SIG-M5 (cell line): ENCODE results near the gene VPS4B.

Source experiments
- DNase-seq: peaks from one replicate; lab custom pipeline; 2025; lab: John Stamatoyannopoulos, UW

The VPS4B gene

DNA sequence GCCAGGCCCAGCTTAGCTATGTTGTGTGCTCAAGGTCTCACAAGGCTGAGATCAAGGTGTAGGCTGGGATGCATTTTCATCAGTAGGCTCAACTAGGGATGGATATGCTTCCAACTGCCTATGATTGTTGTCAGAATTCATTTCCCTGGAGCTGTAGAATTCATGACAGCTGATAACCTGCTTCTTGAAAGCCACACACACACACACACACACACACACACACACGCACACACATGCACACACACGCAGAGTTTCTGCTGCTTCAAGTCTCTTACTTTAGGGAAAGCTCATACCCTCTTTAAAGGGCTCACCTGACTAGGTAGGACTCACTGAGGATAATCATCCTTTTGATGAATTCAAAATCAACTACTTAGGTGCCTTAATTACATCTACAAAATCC, 8.2 kb upstream of the VPS4B start:
- DNase-seq, result no peak

DNA sequence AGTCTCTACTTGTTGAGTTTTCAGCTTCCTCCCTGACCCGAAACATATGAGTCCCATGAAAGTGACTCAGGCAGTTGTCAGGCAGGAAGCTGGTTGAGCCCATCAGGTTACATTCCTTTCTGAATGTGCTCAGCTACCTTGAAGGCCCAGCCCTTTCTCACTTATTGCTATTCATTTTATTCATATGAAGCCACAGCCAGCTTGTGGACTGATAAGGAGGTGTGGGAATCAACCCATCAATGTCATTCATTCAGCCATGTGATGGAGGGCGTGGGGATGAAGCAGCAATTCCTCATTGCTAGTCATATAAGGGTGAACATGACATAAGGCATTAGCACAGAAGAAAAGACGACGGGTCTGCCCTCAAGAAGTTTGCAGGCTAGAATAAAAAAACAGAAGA, 5.3 kb upstream of the VPS4B start:
- no peak for DNase-seq

DNA sequence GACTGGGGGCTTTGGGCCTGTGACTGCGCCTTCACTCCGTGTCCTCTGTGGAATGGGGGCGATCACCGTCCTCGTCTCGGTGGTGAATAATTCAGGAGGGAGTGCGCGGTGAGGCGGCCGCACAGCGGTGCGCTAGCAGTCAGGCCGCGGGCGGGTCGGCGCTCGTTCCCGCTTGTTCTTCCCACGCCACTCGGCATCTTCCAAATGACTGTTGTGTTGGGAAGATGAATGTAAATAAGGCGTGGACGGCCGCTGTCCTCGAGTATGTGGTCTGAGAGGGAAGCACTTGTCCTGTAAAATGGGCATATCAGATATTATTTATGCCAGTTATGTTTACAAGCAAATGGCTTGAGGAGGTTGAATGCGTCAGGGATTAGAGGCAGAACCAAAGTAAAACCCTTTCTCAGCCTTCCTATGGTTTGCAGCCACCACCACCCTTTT, 608 bp upstream of the VPS4B start:
- no peak for DNase-seq

DNA sequence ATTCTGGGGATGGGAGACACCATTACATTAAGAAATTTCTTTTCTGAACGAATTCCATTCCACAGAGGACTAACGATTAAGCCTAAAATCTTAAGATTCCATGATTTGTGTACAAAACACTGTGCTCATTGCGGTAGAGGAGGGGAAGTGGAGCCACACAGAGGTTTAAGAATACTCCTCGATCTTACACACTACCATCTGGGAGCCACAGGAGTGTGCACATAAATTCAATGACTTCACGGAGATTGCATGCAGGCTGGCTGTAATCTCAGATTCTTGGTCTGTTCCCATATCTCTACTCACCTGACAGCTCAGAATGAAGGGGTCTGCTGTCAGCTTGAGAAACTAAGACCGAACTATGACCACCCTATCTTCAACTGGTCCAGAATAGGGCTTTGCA, 762 bp downstream of the VPS4B start:
- no peak for DNase-seq

DNA sequence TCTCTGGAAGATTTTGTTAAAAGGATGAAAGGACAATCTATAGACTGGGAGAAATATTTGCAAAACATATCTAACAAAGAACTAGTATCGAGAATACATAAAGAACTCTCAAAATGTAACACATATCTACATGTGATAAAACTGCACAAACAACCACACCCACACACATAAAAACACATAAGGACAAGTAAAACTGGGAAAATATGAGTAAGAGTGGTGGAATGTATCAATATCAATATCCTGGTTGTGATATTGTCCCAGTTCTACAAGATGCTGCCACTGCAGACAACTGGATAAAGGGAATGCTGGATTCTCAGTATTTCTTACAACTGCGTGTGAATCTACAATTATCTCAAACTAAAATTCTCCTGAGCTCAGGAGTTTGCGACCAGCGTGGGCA, 9.3 kb downstream of the VPS4B start:
- DNase-seq, result no peak

DNA sequence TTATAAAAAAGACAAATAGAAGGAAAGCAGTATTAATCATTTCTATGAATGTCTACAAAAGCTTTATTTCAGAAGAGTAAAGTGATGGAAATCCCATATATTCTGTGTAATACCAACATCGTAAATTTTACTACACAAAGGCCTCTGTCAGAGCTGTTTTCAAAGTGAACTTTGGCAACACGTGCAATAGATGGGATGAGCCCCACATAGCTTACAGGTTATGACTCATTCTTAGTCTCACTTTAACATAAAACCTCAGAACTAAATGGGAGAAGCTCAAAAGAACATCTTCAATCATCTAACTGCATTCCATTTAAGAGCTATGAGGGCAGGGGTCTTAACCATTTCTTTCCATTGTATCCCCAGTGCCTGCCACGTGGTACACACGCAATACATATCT, 11.5 kb downstream of the VPS4B start:
- no peak for DNase-seq

DNA sequence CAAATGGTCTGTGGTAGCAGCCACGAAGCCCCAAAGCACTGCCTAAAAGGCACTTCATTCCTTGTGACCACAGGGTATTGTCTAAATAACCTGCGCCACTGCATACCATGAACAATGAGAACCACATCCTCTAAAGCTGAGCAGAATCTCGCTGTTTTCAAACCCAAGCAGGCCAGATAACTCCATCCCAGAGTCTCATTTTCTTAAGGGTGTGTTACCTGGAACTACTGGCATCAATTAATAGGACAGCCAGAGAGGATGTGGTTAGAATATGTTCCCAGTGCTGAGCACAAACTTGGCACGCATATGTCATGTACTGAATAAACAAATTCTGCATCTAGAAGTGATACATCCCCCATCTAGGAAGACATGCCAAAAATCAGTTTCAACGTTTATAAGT, 13.0 kb downstream of the VPS4B start:
- no peak for DNase-seq

DNA sequence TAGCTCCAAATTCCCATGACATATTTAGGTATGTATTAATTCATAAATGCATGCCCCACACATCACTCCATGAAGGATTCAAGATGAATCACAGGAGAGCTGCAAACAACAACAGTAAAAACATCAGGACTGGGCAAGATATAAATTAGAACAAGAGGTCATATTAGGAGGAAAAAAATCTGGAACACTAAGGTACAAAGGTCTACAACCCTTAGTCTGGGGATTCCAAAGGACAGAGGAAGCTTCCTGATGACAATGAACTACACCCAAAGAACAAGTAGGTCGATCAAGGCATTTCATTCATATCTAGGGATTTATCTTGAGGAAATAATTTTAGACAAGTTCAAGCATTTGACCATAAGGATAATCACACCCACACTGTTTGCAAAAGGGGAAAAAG, 14.5 kb downstream of the VPS4B start:
- DNase-seq, result no peak

DNA sequence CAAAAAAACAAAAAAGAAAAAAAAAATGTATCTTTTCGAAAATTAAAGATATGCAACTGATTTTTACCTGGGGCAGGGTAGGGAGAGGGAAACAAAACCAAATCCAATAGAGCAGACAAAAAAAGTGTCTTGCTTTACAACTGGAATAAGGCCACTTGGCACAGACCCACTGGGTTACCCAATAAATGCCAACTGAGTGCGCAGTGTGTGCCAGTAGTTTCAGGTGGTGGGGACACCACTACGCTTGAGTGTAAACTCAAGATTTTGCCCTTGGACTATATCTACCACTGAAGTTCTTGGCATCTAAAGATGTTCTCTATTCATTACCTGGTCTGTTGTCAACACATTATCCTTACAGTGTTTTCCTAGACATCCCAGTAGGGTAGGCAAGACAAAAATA, 16.3 kb downstream of the VPS4B start:
- DNase-seq, result no peak

DNA sequence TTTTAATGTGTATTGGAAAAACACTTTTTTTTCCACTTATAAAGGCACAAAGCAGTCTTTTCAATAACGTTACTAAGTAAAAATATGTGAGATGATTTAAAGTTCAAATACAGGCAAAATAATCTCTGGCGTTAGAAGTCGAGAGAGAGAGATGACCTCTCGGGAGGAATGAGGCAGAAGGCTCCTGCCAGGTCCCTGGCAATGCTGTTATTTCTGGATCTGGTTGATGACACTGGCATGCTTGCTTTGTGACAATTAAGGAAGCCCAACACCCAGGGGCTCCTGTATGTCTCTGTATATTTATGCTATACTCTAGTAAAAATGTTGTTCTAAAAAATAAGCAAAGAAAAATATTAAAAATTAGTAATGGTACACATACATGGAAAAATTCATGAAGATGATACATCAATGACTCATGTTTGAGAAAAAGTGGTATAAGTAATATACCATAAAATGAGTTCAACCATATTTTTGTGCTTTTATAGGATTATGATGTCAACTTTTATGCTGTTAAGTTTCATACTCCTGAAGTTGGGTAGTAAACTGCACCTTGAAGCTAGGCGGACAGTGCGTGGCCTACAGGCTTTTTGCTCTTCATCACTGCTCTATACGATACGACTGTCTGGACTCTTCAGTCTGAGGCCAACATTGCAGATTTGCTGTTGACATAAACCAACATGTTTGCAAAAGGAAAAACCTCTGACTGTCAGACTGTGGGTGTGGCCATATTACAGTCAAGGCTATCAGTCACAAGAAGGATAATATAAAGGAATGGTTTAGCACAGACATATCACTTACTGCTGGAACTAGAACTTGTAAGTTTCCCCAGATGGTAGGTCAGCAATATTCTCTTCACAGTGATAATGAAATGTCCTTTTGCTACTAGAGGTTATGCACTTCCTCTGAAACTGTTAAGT, 19.8 kb downstream of the VPS4B start:
- DNase-seq, result no peak

DNA sequence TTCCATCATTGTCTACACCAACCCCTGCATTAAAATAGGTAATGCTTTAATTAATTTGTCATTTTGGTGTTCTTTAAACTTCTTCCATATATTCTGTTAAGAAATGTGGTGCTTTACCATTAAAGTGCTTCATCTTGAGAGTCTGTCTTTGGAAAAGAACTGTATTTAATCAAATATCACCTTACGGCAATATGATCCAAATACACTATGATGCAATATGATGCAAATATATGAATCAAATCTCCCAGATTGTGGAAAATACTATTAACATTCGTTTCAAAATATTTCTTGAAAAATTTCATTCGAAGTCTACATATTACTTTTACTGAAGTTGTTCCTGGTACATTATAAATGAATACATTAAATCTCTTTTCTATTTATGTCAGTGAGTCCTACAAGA, 23.0 kb downstream of the VPS4B start:
- DNase-seq, result no peak

DNA sequence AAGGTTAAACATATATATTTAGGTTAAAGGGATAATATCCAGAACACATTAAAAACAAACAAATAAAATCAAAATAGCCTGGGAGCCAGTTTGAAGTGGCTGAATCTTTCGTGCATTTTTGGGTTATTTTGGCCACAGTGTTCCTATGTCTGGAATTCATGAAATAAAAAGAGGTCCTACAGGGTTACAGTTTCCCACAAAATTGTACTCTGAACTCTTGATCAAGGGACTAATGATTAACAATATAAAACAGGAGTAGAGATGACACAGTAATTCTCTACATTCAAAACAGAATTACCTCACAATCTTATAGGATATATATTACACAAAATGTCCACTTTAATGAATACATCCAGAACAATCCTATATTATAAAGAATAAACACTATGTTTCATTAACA, 24.9 kb downstream of the VPS4B start:
- DNase-seq, result no peak

DNA sequence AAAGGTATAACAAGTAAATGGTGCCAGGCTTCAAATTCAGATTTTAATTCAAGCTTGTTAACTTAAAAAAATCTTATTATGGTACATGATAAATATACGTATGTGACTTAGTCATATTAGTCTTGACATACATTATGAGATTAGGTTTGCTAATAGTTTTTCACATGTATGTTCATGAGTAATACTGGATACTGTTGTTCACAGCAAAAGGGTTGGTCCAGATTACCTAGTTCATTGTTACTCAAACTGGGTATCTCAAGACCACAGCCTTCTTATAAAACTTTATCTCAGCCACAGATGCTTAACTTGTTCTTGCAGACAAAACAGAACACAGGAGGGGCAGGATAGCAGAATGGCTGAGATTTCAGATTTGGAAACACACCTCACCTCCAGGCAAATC, 26.8 kb downstream of the VPS4B start:
- DNase-seq, result no peak

DNA sequence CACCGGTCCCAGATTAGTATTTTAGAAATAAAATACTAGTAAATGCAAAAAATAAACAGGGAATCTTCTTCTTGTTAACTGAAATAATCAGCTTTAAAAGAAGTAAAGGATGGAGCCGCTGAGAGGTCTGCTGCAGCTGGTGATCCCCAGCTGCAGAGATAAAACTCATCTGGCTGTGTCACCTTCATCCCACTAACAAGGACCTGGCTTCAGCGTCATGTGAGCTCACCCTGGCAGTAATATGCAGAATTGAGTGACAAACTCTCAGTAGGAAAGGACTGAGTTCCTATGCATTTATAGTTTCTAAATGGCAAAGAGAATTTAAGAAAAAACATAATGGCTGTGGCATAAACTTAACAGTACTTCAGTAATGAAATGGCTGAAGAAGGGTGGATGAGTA, 27.3 kb downstream of the VPS4B start:
- DNase-seq, result no peak

DNA sequence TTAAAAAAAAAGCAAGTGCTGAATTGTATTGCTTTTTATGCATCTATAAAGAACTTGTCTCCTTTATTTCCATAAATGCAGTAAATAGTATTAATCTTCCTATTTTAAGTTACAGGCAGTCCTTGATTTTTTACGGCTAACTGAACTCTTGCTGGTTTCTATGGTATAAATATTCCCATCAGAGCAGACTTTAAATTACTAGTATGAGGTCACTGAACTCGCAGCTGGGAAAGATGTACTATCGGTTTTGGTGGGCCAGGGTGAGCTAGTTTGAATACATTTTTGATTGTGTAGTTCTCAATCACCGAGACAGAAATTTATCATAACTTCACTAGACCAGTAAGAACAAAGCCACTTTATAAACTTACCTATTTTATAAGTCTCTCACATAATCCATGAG, 34.4 kb downstream of the VPS4B start:
- DNase-seq, result no peak

DNA sequence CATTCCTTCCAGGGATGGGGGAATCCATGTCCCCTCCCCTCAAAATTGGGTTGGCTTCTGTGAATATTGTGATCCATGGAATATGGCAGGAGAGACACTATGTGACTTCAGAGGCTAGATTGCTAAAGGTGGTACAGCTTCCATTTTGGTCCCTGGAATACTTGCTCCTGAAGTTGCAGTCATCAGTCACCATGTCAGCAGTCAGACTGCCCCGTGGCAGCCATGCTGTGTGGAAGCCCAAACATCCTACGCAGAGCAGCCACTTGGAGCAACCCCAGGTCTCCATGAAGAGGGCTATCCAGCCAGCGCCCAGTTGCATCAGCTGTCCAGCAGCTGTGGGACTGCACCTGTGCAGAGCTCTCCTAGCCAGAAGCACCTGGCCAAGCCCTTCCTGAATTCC, 39.4 kb downstream of the VPS4B start:
- DNase-seq, result no peak

DNA sequence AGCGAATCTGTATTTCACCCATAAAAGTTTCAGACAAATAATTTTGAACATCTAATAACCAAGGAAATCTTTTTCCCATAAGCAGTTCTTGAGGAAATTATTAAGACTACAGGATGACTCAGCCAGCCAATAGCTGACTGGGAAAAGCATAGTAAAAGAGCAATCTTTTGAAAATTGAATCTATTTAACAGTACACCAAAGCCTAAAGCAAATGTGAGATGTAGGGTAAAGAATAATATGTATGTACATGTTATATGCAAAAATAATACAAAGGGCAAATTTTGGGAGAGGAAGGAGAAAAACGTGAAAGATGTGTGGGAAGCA, 42.7 kb downstream of the VPS4B start:
- no peak for DNase-seq

DNA sequence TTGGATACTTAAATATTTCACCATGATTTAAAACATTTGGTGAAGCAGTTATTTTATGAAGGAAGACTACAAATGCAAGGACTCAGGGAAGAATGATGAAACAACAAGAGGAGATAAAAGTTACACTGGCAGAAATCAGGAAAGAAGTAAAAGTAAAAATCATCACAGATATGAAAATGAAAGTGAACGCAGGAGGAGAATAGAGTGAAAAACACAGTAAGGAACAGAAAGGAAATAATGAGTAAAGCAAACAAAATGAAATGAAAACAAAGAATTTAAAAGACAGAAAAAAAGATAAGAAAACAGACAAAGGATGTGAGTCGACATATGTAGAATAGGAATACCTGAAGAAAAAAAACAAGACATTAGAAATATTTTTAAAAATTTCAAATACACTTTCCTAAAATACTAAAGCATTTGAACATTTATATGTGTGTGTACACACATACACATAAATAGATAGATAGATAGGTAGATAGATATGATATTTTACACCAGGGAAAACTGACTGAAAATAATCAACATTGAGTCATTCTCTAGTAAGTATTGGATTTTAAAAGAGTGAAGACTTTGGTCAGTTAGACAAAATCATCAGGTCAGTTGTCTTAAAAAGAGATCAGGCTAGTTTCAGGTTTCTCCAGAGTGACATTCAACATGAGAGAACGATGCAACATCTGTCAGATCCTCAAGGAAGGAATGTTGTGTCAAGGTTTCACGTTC, 43.2 kb downstream of the VPS4B start:
- no peak for DNase-seq

DNA sequence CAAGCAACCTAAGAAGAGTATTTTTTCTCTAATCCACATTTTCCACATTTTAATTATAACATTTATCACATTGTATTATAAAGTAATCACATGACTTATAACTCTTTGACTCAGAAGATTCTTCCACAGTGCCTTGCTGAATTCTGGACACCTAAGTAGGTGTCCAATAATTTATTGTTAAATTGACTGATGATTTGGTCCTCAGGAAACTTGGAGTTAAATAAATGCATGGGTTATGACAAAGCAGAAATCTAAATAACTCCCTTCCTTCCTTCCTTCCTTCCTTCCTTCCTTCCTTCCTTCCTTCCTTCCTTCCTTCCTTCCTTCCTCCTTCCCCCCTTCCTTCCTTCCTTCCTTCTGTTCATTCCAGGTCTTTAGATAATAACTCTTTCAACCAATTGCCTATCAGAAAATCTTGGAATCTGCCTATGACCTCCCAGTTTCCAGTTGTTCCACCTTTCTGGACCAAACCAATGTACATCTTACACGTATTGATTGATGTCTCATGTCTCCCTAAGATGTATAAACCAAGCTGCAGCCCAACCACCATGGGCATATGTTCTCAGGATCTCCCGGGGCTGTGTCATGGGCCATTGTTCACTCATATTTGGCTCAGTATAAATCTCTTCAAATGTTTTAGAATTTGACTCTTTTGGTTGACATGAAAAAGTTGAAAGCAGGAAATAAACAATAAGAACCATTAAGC, 44.8 kb downstream of the VPS4B start:
- no peak for DNase-seq

DNA sequence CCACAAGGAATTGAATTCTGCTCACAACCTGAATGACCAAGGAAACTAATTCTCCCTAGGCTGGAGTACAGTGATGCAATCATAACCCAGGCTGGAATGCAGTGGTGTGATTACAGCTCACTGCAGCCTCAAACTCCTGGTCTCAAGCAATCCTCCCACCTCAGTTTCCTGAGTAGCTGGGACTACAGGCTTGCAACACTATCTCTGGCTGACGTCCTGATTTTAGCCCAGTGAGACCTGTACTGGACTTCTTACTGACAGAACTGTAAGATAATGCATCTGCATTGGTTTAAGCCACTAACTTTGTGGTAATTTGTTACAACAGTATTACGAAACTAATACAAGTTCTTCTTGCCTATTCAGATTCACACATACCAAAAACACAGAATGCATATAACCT, 45.7 kb downstream of the VPS4B start:
- DNase-seq, result no peak

DNA sequence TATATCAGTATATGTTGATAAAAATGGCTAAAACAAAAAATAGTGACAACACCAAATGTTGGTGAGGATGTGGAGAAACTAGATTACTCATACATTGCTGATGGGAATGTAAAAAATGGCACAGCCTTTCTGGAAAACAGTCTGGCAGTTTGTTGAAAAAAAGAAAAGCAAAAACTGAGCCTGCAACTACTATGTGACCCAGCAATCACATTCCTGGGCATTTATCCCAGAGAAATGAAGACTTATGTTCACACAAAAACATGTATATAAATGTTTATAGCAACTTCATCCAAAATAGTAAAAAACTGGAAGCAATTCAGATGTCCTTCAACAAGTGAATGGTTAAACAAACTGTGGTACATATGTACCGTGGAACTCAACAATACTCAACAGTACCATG, 47.7 kb downstream of the VPS4B start:
- DNase-seq, result no peak

DNA sequence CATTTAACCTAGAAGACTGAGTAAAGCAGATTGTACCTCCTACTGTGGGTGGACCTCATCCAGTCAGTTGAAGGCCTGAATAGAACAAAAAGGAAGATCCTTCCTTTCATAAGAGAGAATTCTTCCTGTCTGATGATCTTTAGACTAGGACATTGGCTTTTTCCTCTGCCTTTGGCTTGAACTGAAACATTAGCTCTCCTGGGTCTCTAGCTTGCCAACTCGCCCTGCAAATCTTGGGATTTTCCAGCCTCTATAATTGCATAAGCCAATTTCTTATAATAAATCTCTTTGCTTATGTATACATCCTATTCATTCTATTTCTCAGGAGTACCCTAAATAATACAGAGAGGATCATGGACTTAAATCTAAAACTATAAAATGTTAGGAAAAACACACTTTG, 49.1 kb downstream of the VPS4B start:
- no peak for DNase-seq

DNA sequence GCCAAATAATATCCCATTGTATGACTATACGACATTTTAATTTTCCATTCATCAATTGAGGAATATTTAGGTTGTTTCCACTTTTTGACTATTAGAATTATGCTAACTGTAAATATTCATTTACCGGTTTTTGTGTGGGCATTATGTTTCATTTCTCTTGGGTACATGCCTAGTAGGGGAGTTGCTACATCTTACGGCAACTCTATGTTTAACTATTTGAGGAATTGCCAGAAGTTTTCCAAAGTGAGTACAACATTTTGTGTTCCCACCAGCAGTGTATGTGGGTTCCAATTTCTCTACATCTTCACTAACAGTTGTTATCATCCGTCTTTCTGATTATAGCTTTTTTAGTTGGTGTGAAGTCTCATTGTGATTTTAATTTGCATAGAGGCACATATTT, 53.7 kb downstream of the VPS4B start:
- DNase-seq, result no peak
